GM18873 (cell line): ENCODE results near the gene PIK3AP1.
A peak's percentile ranks its signal among the peaks of the same experiment; 100 is the strongest.

Experiments
- ATAC-seq: cut with Tn5 transposase; IDR thresholded peaks from one replicate; pipeline ENCODE4 v1.9.1; 2021; ENCODE audit warnings: mild to moderate bottlenecking, moderate library complexity, moderate number of reproducible peaks; ENCODE audit not compliant: unreplicated experiment, low FRiP score

Gene PIK3AP1

GRCh38 chr10:96675846-96676245, 44.5 kb downstream of the PIK3AP1 start:
- no peak for ATAC-seq

GRCh38 chr10:96673318-96674099, 46.8 kb downstream of the PIK3AP1 start:
- peak; percentile 48 for ATAC-seq

- no peak for ATAC-seq
Observed at GRCh38 chr10:96672481-96673175, 47.7 kb downstream of the PIK3AP1 start.

- no peak for ATAC-seq
Observed at GRCh38 chr10:96671211-96671890, 49.0 kb downstream of the PIK3AP1 start.

GRCh38 chr10:96670786-96671185, 49.5 kb downstream of the PIK3AP1 start:
- no peak for ATAC-seq

- no peak for ATAC-seq
Observed at GRCh38 chr10:96667401-96667800, 52.9 kb downstream of the PIK3AP1 start.

- ATAC-seq, result no peak
Observed at GRCh38 chr10:96666741-96667140, 53.6 kb downstream of the PIK3AP1 start.

- no peak for ATAC-seq
Observed at GRCh38 chr10:96665306-96665705, 55.0 kb downstream of the PIK3AP1 start.

- ATAC-seq, result no peak
Observed at GRCh38 chr10:96664563-96664962, 55.8 kb downstream of the PIK3AP1 start.

GRCh38 chr10:96663797-96664196, 56.5 kb downstream of the PIK3AP1 start:
- ATAC-seq, result no peak

GRCh38 chr10:96661632-96662031, 58.7 kb downstream of the PIK3AP1 start:
- ATAC-seq, result no peak

- ATAC-seq, result no peak
Observed at GRCh38 chr10:96660297-96660696, 60.0 kb downstream of the PIK3AP1 start.

- ATAC-seq, result no peak
Observed at GRCh38 chr10:96658844-96659243, 61.5 kb downstream of the PIK3AP1 start.

GRCh38 chr10:96657385-96657784, 62.9 kb downstream of the PIK3AP1 start:
- no peak for ATAC-seq

- no peak for ATAC-seq
Observed at GRCh38 chr10:96656839-96657238, 63.5 kb downstream of the PIK3AP1 start.

- ATAC-seq, result no peak
Observed at GRCh38 chr10:96656198-96656577, 64.1 kb downstream of the PIK3AP1 start.

- no peak for ATAC-seq
Observed at GRCh38 chr10:96655461-96656197, 64.7 kb downstream of the PIK3AP1 start.

- ATAC-seq, result no peak
Observed at GRCh38 chr10:96651998-96652431, 68.3 kb downstream of the PIK3AP1 start.

- ATAC-seq, result no peak
Observed at GRCh38 chr10:96650958-96651357, 69.4 kb downstream of the PIK3AP1 start.

GRCh38 chr10:96648297-96648696, 72.0 kb downstream of the PIK3AP1 start:
- ATAC-seq, result no peak

- ATAC-seq, result no peak
Observed at GRCh38 chr10:96647466-96647865, 72.8 kb downstream of the PIK3AP1 start.
